Panc1 (cell line): ENCODE data around the gene PLCB1.

Experiments used
- CTCF ChIP-seq: fragments of 450-650 bp; IDR thresholded peaks from 2 replicates; pipeline ENCODE4 v1.5.1; 2017; ENCODE audit warnings: mild to moderate bottlenecking
- POLR2AphosphoS5 ChIP-seq: IDR thresholded peaks from 2 replicates; pipeline ENCODE4 v1.6.1; 2012; ENCODE audit warnings: mild to moderate bottlenecking, low read depth, low read length, moderate library complexity
- REST ChIP-seq, 2 experiments: IDR thresholded peaks; 2 replicates each; pipeline ENCODE4 v1.6.1; 2011 to 2012; ENCODE audit warnings: low read depth in 2 of 2, control low read depth in 1 of 2, low read length in 1 of 2, mild to moderate bottlenecking in 1 of 2, moderate library complexity in 1 of 2; ENCODE audit not compliant: insufficient read depth in 1 of 2
- SIN3A ChIP-seq: IDR thresholded peaks from 2 replicates; pipeline ENCODE4 v1.6.1; 2012; ENCODE audit warnings: low read depth, mild to moderate bottlenecking, low read length, moderate library complexity, borderline replicate concordance; ENCODE audit not compliant: insufficient read depth
- TCF7L2 ChIP-seq: IDR thresholded peaks from 2 replicates; pipeline ENCODE4 v1.6.1; 2011; ENCODE audit warnings: mild to moderate bottlenecking, low read depth, low read length, inconsistent platforms

- TF ChIP-seq POLR2AphosphoS5 (no peak), CTCF (no peak), REST (IDR thresholded peaks at IDR 0.05; ENCODE audit: insufficient read depth in 1 of 2, low read depth in 2 of 2, low read length in 1 of 2) (no peak), SIN3A (no peak), TCF7L2 (no peak)
Measured at GRCh38 chr20:8402798-8403197, 270.7 kb downstream of the PLCB1 start.
